ENCODE data around the gene CUBN. TPM values are rescaled to one million over a fixed set of nuclear protein-coding genes. Genes with fewer than 3 reads are reported as not detected.

The CUBN gene
- total RNA-seq, 6 experiments from 2014 or later: 0.43 to 1.7 (median 1.2) TPM

- TF ChIP-seq, protein P1, sequence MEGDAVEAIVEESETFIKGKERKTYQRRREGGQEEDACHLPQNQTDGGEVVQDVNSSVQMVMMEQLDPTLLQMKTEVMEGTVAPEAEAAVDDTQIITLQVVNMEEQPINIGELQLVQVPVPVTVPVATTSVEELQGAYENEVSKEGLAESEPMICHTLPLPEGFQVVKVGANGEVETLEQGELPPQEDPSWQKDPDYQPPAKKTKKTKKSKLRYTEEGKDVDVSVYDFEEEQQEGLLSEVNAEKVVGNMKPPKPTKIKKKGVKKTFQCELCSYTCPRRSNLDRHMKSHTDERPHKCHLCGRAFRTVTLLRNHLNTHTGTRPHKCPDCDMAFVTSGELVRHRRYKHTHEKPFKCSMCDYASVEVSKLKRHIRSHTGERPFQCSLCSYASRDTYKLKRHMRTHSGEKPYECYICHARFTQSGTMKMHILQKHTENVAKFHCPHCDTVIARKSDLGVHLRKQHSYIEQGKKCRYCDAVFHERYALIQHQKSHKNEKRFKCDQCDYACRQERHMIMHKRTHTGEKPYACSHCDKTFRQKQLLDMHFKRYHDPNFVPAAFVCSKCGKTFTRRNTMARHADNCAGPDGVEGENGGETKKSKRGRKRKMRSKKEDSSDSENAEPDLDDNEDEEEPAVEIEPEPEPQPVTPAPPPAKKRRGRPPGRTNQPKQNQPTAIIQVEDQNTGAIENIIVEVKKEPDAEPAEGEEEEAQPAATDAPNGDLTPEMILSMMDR (IDR thresholded peaks at IDR 0.05): no peak
- Mint-ChIP-seq H3K27ac (no peak overlapping the region), H3K36me3 (ENCODE audit: low read depth) (no peaks in the 10 kb centered on the region), H3K4me1 (ENCODE audit: low read depth) (peaks cover 8% of the 10 kb centered on the region; the same call in 1 of the 2 replicates), H3K4me3 (no peak overlapping the region), H3K9me3 (no peaks in the 10 kb centered on the region), H3K27me3 (ENCODE audit: insufficient read depth) (no peaks in the 10 kb centered on the region)
- no peak for DNase-seq
Measured at GRCh38 chr10:16933783-16934182, 195.8 kb downstream of the CUBN start.

DNA sequence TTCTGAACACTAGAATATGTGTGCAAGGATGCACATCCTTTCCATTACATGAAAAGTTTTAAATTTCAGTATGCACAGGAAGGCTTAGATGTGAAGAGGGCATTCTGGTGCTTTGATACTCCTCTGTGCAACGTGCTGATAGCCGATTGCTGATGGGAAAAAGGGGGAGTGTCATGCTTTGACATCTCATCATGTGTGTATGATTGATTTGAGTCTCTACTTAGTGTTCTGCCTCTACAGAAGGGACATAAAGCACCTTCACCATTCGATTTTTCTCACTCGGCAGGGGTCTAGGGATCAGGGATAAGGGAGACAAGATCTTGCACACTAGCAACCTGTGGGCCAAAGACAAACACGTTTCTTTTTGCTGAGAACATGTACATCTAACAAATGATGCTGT is 197.7 kb downstream of the CUBN start:
- H3K4me3 Mint-ChIP-seq: no peak overlapping the region
- no peak overlapping the region for H3K27ac Mint-ChIP-seq
- no peaks in the 10 kb centered on the region for H3K27me3 Mint-ChIP-seq (ENCODE audit: insufficient read depth)
- peaks cover 8% of the 10 kb centered on the region; the same call in 1 of the 2 replicates for H3K4me1 Mint-ChIP-seq (ENCODE audit: low read depth)
- H3K36me3 Mint-ChIP-seq (ENCODE audit: low read depth): no peaks in the 10 kb centered on the region
- H3K9me3 Mint-ChIP-seq: no peaks in the 10 kb centered on the region
- no peak for DNase-seq
- TF ChIP-seq, protein P1 (IDR thresholded peaks at IDR 0.05): no peak

DNA sequence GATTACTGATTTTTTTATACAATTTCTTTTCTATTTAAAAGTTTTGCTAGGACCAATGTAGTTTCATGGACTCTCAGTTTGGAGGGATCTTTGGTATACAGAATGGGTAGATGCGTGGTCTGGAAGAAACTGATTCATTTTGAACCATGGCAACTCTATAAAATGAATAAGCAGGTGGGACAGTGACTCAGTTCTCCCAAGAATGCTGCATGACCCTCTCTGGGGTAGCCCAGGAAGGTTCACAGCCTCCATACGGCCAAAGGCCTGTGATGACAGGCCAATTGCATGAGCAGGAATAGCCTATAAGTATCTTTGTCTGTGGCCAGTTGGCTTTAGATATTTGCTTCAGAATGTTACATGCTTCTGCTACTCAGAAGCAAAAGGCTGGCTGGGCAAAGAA is 199.1 kb downstream of the CUBN start:
- DNase-seq: no peak
- Mint-ChIP-seq H3K4me1 (ENCODE audit: low read depth) (peaks cover 8% of the 10 kb centered on the region; the same call in 1 of the 2 replicates), H3K27me3 (ENCODE audit: insufficient read depth) (no peaks in the 10 kb centered on the region; the same call in 1 of the 2 replicates), H3K36me3 (ENCODE audit: low read depth) (no peaks in the 10 kb centered on the region), H3K4me3 (no peak overlapping the region), H3K27ac (no peak overlapping the region), H3K9me3 (no peaks in the 10 kb centered on the region)
- TF ChIP-seq, protein P1 (IDR thresholded peaks at IDR 0.05): no peak

GRCh38 chr10:16929069-16929468 is 200.5 kb downstream of the CUBN start:
- no peak for DNase-seq
- Mint-ChIP-seq H3K36me3 (ENCODE audit: low read depth) (no peaks in the 10 kb centered on the region), H3K4me3 (no peak overlapping the region), H3K27me3 (ENCODE audit: insufficient read depth) (no peaks in the 10 kb centered on the region; the same call in 1 of the 2 replicates), H3K4me1 (ENCODE audit: low read depth) (peaks cover 5% of the 10 kb centered on the region; the same call in 1 of the 2 replicates), H3K27ac (no peak overlapping the region), H3K9me3 (no peaks in the 10 kb centered on the region)
- TF ChIP-seq, protein P1 (IDR thresholded peaks at IDR 0.05): no peak

GRCh38 chr10:16927546-16927945 is 202.1 kb downstream of the CUBN start:
- H3K27me3 Mint-ChIP-seq (ENCODE audit: insufficient read depth): no peaks in the 10 kb centered on the region; the same call in 1 of the 2 replicates
- no peaks in the 10 kb centered on the region for H3K9me3 Mint-ChIP-seq
- no peak overlapping the region for H3K4me3 Mint-ChIP-seq
- H3K4me1 Mint-ChIP-seq (ENCODE audit: low read depth): no peaks in the 10 kb centered on the region
- no peaks in the 10 kb centered on the region for H3K36me3 Mint-ChIP-seq (ENCODE audit: low read depth)
- TF ChIP-seq, protein P1 (IDR thresholded peaks at IDR 0.05): no peak
- H3K27ac Mint-ChIP-seq: no peak overlapping the region
- DNase-seq: no peak

DNA sequence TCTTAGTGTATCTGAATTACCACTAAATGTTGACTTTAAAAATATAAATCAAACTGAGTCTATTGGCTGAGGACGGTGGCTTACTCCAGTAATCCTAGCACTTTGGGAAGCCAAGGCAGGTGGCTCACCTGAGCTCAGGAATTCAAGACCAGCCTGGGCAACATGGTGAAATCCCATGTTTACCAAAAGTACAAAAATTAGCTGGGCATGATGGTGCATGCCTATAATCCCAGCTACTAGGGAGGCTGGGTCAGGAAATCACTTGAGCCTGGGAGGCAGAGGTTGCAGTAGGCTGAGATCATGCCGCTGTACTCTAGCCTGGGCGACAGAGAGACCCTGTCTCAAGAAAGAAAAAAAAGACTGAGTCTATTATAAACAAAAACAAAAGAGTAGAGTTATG is 205.9 kb downstream of the CUBN start:
- Mint-ChIP-seq H3K9me3 (no peaks in the 10 kb centered on the region), H3K27ac (no peak overlapping the region), H3K4me1 (ENCODE audit: low read depth) (no peaks in the 10 kb centered on the region), H3K36me3 (ENCODE audit: low read depth) (no peaks in the 10 kb centered on the region), H3K27me3 (ENCODE audit: insufficient read depth) (no peaks in the 10 kb centered on the region; the same call in 1 of the 2 replicates), H3K4me3 (no peak overlapping the region)
- TF ChIP-seq, protein P1 (IDR thresholded peaks at IDR 0.05): no peak
- DNase-seq: no peak

All from HFFc6 (cell line).